HG02642 (cell line): ENCODE measurements around the gene PPM1K.
"Not testable (repeated sequence)": the region's sequence is repeated elsewhere in the genome, so short reads cannot be mapped to it uniquely, and the experiment has no call there.

ENCODE experiments used
- ATAC-seq: cut with Tn5 transposase; IDR thresholded peaks from one replicate; pipeline ENCODE4 v1.9.1; 2021; ENCODE audit warnings: mild to moderate bottlenecking; ENCODE audit not compliant: unreplicated experiment, poor library complexity

PPM1K gene

GRCh38 chr4:88284439-88285234, at the start of gene PPM1K:
Gene PPM1K, minus strand, starts transcription at chr4:88284561. Its CDS starts 5,978 bp downstream, at chr4:88278583.
- ATAC-seq: peak; percentile 86

GRCh38 chr4:88333741-88334405, 49.5 kb upstream of the PPM1K start:
- ATAC-seq: no peak

DNA sequence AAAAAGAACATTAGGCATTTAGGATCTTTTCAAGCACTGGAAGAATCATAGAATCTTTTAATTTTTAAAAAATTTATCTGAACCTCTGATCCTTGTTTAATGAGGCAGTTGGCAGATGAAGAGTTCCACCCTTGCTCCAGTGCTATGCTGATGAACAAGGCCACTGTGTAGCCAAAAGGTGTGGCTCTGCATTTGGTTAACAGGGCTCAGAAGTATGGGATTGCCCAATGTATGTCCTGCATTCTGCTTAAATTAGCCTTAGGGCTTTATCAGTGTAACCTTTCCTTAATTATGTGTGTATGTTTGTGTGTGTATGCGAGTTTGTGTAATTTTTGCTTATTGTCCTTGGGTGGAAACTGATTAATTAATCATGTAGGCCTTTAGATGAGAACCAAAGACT, 43.3 kb upstream of the PPM1K start:
- ATAC-seq: no peak

DNA sequence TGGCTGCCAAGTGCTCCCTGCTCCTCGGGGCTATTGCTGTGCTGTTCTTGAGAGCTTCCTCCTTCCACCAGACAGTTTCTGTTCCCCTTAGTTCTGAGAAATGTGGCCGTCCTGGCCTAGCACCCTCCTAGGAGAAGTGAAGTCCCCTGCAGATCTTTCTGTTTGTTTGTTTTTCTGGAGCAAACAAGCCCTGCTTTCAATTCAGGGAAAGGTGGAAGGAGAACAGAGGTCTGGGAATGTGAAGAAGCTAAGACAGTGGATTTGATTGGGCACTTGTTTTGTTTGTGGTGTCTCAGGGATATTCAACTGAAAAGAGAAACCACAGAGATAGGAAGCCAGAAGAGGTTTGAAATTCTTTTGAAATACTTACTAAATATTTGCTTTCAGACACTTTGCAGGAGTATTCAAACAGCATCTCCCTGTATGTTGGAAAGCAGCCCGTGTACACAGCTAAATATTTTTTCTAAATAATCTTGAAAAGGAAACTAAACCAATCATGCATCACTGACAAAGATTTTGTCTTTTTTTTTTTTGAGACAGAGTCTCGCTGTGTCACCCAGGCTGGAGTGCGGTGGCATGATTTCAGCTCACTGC, 36.5 kb upstream of the PPM1K start:
- peak; percentile 99 for ATAC-seq

DNA sequence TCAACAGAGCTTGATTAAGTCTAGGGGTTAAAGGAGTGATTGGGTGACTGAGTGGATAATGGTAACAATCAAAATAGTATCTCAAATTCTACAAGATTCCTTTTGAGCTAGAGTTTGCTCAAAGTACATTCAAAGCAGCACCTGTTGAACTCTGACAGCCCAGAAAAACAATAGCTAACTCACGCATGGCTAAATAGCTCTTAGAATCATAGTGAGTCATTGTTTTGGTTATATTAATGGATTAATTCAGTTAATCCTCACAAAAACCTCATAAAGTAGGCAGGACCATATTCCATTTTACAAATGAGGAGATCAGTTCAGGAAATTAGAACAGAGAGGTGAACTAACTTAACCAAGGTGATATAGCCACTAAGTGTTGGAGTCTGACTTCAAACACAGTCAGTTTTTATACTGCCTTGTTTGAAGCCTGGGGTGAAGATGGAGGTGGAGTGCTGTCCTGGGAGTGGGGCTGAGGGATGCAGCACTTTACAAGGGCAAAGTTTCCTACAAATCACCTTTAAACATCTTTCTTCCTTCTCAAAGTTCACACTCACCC, 35.9 kb upstream of the PPM1K start:
- peak; percentile 69 for ATAC-seq

GRCh38 chr4:88318751-88319350, 34.5 kb upstream of the PPM1K start:
- no peak for ATAC-seq

DNA sequence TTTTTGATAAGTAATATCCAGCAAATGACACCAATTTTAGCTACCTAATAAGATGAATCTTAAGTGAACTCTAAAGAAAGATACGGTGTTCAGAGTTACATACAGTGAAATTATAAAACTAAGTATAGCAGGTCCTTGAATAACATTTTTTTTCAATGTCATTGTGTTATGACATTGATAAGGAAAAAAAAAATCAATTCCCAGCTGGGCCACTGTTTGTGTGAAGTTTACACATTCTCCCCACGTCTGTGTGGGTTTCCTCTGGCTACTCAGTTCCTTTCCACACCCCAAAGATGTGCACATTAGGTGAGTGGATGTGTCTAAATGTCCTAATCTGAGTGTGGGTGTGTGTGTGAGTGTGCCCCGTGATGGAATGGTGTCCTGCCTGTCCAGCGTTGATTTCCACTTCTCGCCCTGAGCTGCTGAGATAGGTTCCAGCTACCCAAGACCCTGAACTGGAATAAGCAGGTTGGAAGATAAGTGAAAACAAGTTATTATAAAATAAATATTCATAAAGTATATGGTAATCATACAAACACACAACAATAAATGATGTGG, 31.2 kb upstream of the PPM1K start:
- no peak for ATAC-seq

GRCh38 chr4:88313088-88313624, 28.8 kb upstream of the PPM1K start:
- not testable (repeated sequence) for ATAC-seq

DNA sequence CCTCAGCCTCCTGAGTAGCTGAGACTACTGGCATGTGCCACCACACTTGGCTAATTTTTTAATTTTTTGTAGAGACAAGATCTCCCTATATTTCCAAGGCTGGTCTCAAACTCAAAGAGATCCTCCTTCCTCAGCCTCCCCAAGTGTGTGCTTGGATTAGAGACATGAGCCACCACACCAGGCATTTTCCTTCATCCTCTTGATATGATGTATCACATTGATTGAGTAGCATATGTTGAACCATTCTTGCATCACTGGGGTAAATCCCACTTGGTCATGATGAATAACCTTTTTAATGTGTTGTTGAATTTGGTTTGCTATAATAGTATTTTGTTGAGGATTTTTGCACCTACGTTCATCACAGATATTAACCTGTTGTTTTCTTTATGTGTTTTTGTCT, 24.2 kb upstream of the PPM1K start:
- ATAC-seq: no peak

- ATAC-seq: no peak
Observed at GRCh38 chr4:88297725-88298454, 13.5 kb upstream of the PPM1K start.

- no peak for ATAC-seq
Observed at GRCh38 chr4:88297212-88297516, 12.8 kb upstream of the PPM1K start.

DNA sequence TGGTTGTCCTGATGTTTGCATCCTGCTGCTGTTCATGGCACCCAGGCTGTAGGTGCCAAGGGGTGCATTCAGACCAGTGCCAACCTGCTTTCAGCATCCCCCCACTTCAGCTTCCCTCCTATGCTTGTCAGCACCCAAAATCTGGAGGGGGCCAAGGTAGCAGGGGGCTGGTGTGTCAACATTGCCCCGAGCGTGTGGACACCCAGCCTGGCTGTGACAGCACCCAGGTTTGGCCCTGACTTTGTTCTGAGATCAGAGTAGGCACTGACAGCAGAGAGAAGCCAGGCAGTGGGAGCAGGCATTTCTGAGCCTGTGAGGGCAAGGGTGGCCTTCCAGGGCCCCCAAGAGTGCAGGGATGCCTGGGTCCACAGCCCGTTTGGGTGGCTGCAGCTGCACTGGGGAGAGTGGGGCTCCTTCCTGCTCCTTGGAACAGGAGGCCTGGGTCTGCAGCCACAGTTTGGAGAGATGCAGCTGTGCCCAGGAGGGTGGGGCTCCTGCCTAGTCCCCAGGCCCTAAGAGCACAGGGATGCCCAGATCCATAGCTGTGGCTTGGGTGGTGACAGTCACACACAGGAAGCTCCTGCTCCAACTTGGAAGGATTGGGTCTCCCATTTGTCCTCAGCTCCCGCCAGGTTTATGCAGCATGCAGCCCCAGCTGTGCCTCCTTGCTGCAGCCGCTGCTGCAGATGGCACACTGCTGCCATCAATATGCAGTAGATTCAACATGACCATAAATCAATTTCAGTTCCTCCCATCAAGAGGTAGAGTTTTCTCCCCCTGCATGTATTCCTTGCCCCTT, 12.3 kb upstream of the PPM1K start:
- ATAC-seq: no peak

GRCh38 chr4:88295656-88296055, 11.3 kb upstream of the PPM1K start:
- no peak for ATAC-seq

GRCh38 chr4:88291003-88291402, 6.6 kb upstream of the PPM1K start:
- ATAC-seq: no peak

DNA sequence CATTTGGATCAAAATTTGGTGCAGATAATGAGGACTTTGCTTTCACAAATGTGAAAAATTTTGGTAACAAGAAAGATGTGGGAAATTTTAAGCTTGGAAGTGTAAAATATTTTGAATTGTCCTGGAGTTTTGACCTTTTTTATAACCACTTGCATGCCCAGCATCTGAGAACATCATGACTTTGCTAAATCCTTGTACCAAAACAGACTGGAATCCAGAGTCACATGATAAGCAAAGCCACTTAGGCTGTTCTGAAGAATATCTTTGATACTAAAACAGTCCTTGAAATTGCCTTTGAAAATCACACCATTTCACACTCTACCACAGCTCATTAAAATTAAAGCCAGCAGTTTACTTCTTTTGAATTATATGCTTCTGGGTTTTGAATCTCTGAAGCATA, 2.5 kb upstream of the PPM1K start:
- ATAC-seq: no peak

DNA sequence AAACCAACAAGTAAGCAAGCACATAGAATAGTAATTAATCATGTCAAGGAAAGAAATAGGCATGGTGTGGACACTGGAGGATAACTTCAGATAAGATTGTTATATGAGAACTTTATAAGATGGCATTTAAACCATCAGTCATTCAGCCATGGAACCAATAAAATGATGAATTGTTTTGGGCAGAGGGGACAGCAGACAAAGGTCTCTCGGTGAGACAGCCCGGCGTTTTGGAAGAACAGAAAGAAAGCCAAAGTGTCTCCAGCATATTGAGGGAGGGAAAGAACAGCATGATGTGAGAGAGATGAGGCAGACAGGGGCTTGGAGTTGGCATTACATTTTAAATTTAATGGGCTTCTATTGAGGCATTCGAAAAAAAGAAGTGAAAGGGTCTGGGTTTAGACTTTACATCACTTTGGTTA, 883 bp upstream of the PPM1K start:
- no peak for ATAC-seq

- peak; percentile 30 for ATAC-seq
Observed at GRCh38 chr4:88283661-88284438, 511 bp downstream of the PPM1K start.

DNA sequence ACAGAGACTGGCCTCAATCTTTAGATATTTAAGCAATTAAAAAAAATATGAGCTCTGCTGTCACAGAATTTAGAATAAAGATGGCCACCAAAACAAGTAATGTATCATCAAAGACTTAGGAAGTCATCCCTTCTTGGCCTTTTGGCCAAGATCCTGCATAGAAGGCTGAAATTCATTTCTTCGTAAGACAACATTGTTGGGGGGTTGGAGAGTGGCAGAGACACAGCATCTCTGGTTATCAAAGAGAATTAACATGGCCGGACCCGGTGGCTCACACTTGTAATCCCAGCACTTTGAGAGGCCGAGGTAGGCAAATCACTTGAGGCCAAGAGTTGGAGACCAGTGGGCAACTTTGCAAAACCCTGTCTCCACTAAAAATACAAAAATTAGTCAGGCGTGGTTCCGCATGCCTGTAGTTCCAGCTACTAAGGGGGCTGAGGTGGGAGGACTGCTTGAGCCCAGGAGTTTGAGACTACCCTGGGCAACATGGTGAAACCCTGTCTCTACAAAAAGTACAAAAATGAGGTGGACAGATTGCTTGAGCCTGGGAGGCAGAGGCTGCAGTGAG, 4.0 kb downstream of the PPM1K start:
- no peak for ATAC-seq
